ENCODE measurements around the gene EIF1. TPM values are rescaled to one million over a fixed set of nuclear protein-coding genes. Genes with fewer than 3 reads are reported as not detected.

EIF1 gene
- total RNA-seq, 1 donor from 2014 or later, result 136 TPM

- DNase-seq, result no peak
Observed at GRCh38 chr17:41736983-41737679, 48.4 kb downstream of the EIF1 start.

GRCh38 chr17:41737680-41738023 lies 49.0 kb downstream of the EIF1 start:
- no peak for DNase-seq

- DNase-seq, result peak; percentile 27
Observed at GRCh38 chr17:41738077-41738800, 49.6 kb downstream of the EIF1 start.

GRCh38 chr17:41738801-41739112 lies 50.1 kb downstream of the EIF1 start:
- DNase-seq, result no peak

GRCh38 chr17:41739661-41740352 lies 51.1 kb downstream of the EIF1 start:
- no peak for DNase-seq

DNA sequence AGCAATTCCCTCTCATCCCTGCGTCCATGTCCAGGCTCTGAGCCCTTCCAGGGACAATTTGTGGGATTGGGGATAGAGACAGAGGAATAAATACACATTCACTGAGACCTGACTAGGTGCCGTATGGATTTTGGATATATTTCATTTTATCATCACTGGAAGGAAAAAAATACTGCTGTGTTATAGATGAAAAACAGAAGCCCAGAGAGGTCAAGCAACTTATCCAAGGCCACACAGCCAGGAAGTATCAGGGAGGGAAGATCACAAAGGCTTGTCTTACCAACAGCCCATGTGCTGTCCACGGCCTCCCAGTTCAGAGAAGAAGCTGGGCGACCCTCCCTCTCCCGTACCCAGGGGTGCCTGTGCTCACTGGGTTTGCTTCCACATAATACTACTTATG lies 51.8 kb downstream of the EIF1 start:
- DNase-seq, result no peak

DNA sequence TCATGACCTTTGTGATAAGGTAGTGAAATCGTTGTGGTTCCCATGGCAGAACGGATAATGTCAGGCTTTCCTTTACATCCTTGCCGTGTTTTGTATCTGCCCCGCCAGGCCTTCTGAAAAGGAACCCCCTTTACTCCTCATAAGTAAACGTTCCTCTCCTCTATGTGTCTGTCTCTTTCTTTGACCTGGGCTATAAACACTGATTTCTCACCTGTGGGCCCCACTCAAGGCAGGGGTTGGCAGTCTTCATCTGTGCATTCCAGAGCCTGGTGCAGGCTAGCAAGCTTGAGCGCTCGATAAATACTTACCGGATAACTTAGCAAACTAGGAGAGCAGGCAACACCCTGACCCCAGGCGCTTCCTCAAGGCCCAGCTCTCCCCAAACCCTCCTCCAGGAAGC lies 53.0 kb downstream of the EIF1 start:
- no peak for DNase-seq

Small RNAs within 50 kb of the gene (small RNA-seq; reads per million reads assigned to genes)
- gene RN7SL399P (ENCODE audit: low replicate concordance) (not detected), gene RNA5SP442 (ENCODE audit: low replicate concordance) (not detected)

Other genes starting within 250 kb of the EIF1 start
- 7.2 TPM for gene KRT38, start 247.9 kb upstream of the EIF1 start, total RNA-seq
- gene KRT32, start 221.5 kb upstream of the EIF1 start, total RNA-seq, result 28.0 TPM
- gene KRT35, start 207.7 kb upstream of the EIF1 start, total RNA-seq, result 31.5 TPM
- 1.9 TPM for gene KRT36, start 199.0 kb upstream of the EIF1 start, total RNA-seq
- 2.9 TPM for gene KRT13, start 183.3 kb upstream of the EIF1 start, total RNA-seq
- gene KRT15, start 170.0 kb upstream of the EIF1 start, total RNA-seq, result 348 TPM
- 75.9 TPM for gene KRT19, start 160.6 kb upstream of the EIF1 start, total RNA-seq
- 0.79 TPM for gene KRT9, start 116.8 kb upstream of the EIF1 start, total RNA-seq
- gene KRT14, start 102.0 kb upstream of the EIF1 start, total RNA-seq, result 763 TPM
- gene KRT16, start 76.1 kb upstream of the EIF1 start, total RNA-seq, result 142 TPM
- 1,205 TPM for gene KRT17, start 64.3 kb upstream of the EIF1 start, total RNA-seq
- not detected for gene GAST, start 23.4 kb downstream of the EIF1 start, total RNA-seq
- gene HAP1, start 45.8 kb downstream of the EIF1 start, total RNA-seq, result 0.49 TPM
- gene JUP, start 97.8 kb downstream of the EIF1 start, total RNA-seq, result 163 TPM
- 27.9 TPM for gene P3H4, start 123.1 kb downstream of the EIF1 start, total RNA-seq
- 97.2 TPM for gene FKBP10, start 124.1 kb downstream of the EIF1 start, total RNA-seq
- 43.6 TPM for gene NT5C3B, start 147.3 kb downstream of the EIF1 start, total RNA-seq
- 0.20 TPM for gene KLHL10, start 148.9 kb downstream of the EIF1 start, total RNA-seq
- gene KLHL11, start 176.5 kb downstream of the EIF1 start, total RNA-seq, result 25.8 TPM
- gene ACLY, start 230.1 kb downstream of the EIF1 start, total RNA-seq, result 106 TPM
- gene ODAD4, start 241.7 kb downstream of the EIF1 start, total RNA-seq, result 0.89 TPM